Stimulated activated CD4-positive, alpha-beta T cell treated with anti-CD3 and anti-CD28 coated beads, TNF-alpha, amount 100 ng/mL, for 24 hours (primary cell): ENCODE data around the gene MKRN2OS.

Source experiments
- DNase-seq, 3 experiments: peaks; one replicate each; pipeline ENCODE4 v3.0.0-alpha.2; 2020; ENCODE audit warnings: low read depth in 3 of 3

MKRN2OS gene

GRCh38 chr3:12513694-12514446 lies 31.4 kb downstream of the MKRN2OS start:
- no peak for DNase-seq

- no peak for DNase-seq
Measured at GRCh38 chr3:12512534-12513118, 32.7 kb downstream of the MKRN2OS start.

- no peak for DNase-seq
Measured at GRCh38 chr3:12509466-12509865, 35.8 kb downstream of the MKRN2OS start.

GRCh38 chr3:12508291-12508700 lies 37.0 kb downstream of the MKRN2OS start:
- no peak for DNase-seq

GRCh38 chr3:12507591-12508281 lies 37.6 kb downstream of the MKRN2OS start:
- no peak for DNase-seq

GRCh38 chr3:12506201-12506709 lies 39.0 kb downstream of the MKRN2OS start:
- no peak for DNase-seq

GRCh38 chr3:12503126-12503957 lies 42.0 kb downstream of the MKRN2OS start:
- no peak for DNase-seq

- no peak for DNase-seq
Measured at GRCh38 chr3:12501360-12502020, 43.8 kb downstream of the MKRN2OS start.

GRCh38 chr3:12499474-12499873 lies 45.8 kb downstream of the MKRN2OS start:
- no peak for DNase-seq

GRCh38 chr3:12496453-12496761 lies 48.9 kb downstream of the MKRN2OS start:
- no peak for DNase-seq

GRCh38 chr3:12495749-12496452 lies 49.4 kb downstream of the MKRN2OS start:
- DNase-seq: no peak

- no peak for DNase-seq
Measured at GRCh38 chr3:12490547-12490946, 54.8 kb downstream of the MKRN2OS start.

- no peak for DNase-seq
Measured at GRCh38 chr3:12489832-12490231, 55.5 kb downstream of the MKRN2OS start.
